Measurements from ENCODE around the gene KRTAP1-1. TPM values are rescaled to one million over a fixed set of nuclear protein-coding genes. Genes with fewer than 3 reads are reported as not detected.
"Not testable (repeated sequence)": the region's sequence is repeated elsewhere in the genome, so short reads cannot be mapped to it uniquely, and the experiment has no call there.

KRTAP1-1 gene, protein sequence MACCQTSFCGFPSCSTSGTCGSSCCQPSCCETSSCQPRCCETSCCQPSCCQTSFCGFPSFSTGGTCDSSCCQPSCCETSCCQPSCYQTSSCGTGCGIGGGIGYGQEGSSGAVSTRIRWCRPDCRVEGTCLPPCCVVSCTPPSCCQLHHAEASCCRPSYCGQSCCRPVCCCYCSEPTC
- not detected for total RNA-seq

GRCh38 chr17:41040783-41041571 is at the start of gene KRTAP1-1:
Gene KRTAP1-1 (minus strand): TSS chr17:41041450. CDS start chr17:41041397, 53 bp downstream.
- H3K9me3 ChIP-seq; H3K9ac ChIP-seq (ENCODE audit: low read depth in 2 of 2, low read length in 2 of 2); H3K27ac ChIP-seq; H3K27me3 ChIP-seq; DNase-seq; intact Hi-C loops (cut with DNase I); H3K4me1 ChIP-seq; H3K4me3 ChIP-seq; H3K36me3 ChIP-seq: not testable (repeated sequence)

- H3K36me3 ChIP-seq; H3K9me3 ChIP-seq; DNase-seq; intact Hi-C loops (cut with DNase I); H3K4me3 ChIP-seq; H3K27ac ChIP-seq; H3K27me3 ChIP-seq; H3K9ac ChIP-seq (ENCODE audit: low read depth in 2 of 2, low read length in 2 of 2); H3K4me1 ChIP-seq: not testable (repeated sequence)
Measured at GRCh38 chr17:41088760-41089352, 47.6 kb upstream of the KRTAP1-1 start.

GRCh38 chr17:41084100-41084856 is 43.0 kb upstream of the KRTAP1-1 start, which contains the start of gene KRTAP4-7:
Gene KRTAP4-7 (plus strand): TSS chr17:41084150. CDS start chr17:41084207, 57 bp downstream.
- H3K36me3 ChIP-seq; H3K9me3 ChIP-seq; DNase-seq; H3K9ac ChIP-seq (ENCODE audit: low read depth in 2 of 2, low read length in 2 of 2); H3K27ac ChIP-seq; H3K4me3 ChIP-seq; H3K27me3 ChIP-seq; intact Hi-C loops (cut with DNase I); H3K4me1 ChIP-seq: not testable (repeated sequence)

- H3K9me3 ChIP-seq; DNase-seq; H3K36me3 ChIP-seq; H3K27ac ChIP-seq; H3K4me1 ChIP-seq; H3K27me3 ChIP-seq; H3K4me3 ChIP-seq; intact Hi-C loops (cut with DNase I); H3K9ac ChIP-seq (ENCODE audit: low read depth in 2 of 2, low read length in 2 of 2): not testable (repeated sequence)
Measured at GRCh38 chr17:41083427-41083826, 42.2 kb upstream of the KRTAP1-1 start.

DNA sequence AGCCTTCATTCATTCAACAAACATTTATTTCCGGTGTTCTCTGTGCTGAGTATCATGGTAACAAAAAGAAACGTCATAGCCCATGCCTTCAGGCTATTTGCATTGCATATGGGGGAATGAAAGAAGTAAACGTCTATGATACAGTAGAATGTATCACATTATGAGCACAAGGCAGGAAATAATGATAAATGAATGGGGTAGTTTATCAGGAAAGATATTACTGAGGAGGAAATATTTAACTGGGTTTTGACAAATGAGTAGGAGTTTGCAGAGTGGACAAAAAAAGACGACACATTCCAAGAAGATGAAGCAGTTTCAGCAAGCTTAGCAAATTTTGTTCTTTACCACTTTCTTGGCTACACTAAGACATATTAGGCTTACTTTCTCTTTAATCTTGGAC is 41.4 kb upstream of the KRTAP1-1 start:
- Histone ChIP-seq H3K4me1 (no peaks in the 10 kb centered on the region), H3K9me3 (no peaks in the 10 kb centered on the region), H3K4me3 (no peak overlapping the region), H3K27ac (no peak overlapping the region), H3K27me3 (no peaks in the 10 kb centered on the region), H3K9ac (ENCODE audit: low read depth in 2 of 2, low read length in 2 of 2) (no peak overlapping the region), H3K36me3 (no peaks in the 10 kb centered on the region)
- no peak for DNase-seq
- TF ChIP-seq CTCF (IDR thresholded peaks at IDR 0.05), result no peak
- intact Hi-C loops (cut with DNase I), result no loop called here

DNA sequence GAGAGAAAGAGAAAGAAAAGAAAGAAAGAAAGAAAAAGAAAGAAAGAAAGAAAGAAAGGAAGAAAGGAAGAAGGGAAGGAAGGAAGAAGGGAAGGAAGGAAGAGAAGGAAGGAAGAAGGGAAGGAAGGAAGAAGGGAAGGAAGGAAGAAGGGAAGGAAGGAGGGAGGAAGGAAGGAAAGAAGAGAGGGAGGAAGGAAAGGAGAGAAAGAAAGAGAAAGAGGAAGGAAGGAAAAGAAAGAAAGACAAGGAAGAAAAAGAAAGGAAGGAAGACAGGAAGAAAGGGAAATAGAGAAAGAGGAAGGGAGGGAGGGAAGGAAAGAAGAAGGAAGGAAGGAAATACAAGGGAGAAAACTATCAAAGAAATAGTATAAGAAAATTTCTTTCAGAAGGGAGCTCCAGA is 35.5 kb upstream of the KRTAP1-1 start:
- TF ChIP-seq CTCF (IDR thresholded peaks at IDR 0.05), result no peak
- Histone ChIP-seq H3K27ac (no peak overlapping the region), H3K4me1 (no peaks in the 10 kb centered on the region), H3K27me3 (no peaks in the 10 kb centered on the region), H3K9me3 (no peaks in the 10 kb centered on the region), H3K9ac (ENCODE audit: low read depth in 2 of 2, low read length in 2 of 2) (no peak overlapping the region), H3K36me3 (no peaks in the 10 kb centered on the region), H3K4me3 (no peak overlapping the region)
- no peak for DNase-seq
- intact Hi-C loops (cut with DNase I), result no loop called here

DNA sequence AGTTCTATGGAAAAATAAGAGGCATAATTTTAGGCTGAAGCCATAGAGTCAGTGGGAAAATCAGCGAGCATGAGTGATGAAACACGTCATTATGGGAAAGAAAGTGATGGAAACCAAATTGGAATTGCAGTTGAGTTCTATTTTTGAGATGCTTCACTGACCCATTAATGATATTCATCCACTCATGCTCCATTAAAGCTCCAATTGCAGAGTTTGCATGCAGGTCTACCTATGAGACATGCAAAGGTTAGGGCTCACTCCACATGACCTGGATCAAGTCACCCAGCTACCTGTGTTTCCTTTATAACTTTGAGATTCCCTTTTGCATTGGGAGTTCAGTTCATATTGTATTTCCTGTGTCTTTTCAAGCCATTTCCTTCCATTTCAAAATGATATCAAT is 32.4 kb upstream of the KRTAP1-1 start:
- no peak for DNase-seq
- TF ChIP-seq CTCF (IDR thresholded peaks at IDR 0.05), result no peak
- H3K4me3 ChIP-seq, result no peak overlapping the region
- intact Hi-C loops (cut with DNase I), result no loop called here
- H3K4me1 ChIP-seq, result no peaks in the 10 kb centered on the region
- no peak overlapping the region for H3K27ac ChIP-seq
- H3K27me3 ChIP-seq, result no peaks in the 10 kb centered on the region
- H3K9ac ChIP-seq (ENCODE audit: low read depth in 2 of 2, low read length in 2 of 2), result no peak overlapping the region
- no peaks in the 10 kb centered on the region for H3K36me3 ChIP-seq
- no peaks in the 10 kb centered on the region for H3K9me3 ChIP-seq

Data from colonic mucosa (tissue), 4 donors.